Renal pelvis (tissue), 4 donors: ENCODE measurements around the gene KEAP1. TPM values are rescaled to one million over a fixed set of nuclear protein-coding genes. Genes with fewer than 3 reads are reported as not detected.
"Not testable (repeated sequence)": the region's sequence is repeated elsewhere in the genome, so short reads cannot be mapped to it uniquely, and the experiment has no call there.

Source experiments
- DNase-seq: peaks from one replicate; pipeline ENCODE4 v3.0.0-alpha.2; 2013
- polyA plus RNA-seq, 3 donors: library from polyadenylated mRNA; unstranded; fragments of 120-200 nt; gene quantifications; one replicate each; pipeline ENCODE4 v1.2.1, GENCODE V29; 2013; ENCODE audit not compliant: insufficient read length in 3 of 3

Gene KEAP1
- polyA plus RNA-seq, 3 donors, result 73.5 to 81.5 (median 74.1) TPM

GRCh38 chr19:10535613-10536012 is 32.5 kb upstream of the KEAP1 start:
- DNase-seq, result no peak

DNA sequence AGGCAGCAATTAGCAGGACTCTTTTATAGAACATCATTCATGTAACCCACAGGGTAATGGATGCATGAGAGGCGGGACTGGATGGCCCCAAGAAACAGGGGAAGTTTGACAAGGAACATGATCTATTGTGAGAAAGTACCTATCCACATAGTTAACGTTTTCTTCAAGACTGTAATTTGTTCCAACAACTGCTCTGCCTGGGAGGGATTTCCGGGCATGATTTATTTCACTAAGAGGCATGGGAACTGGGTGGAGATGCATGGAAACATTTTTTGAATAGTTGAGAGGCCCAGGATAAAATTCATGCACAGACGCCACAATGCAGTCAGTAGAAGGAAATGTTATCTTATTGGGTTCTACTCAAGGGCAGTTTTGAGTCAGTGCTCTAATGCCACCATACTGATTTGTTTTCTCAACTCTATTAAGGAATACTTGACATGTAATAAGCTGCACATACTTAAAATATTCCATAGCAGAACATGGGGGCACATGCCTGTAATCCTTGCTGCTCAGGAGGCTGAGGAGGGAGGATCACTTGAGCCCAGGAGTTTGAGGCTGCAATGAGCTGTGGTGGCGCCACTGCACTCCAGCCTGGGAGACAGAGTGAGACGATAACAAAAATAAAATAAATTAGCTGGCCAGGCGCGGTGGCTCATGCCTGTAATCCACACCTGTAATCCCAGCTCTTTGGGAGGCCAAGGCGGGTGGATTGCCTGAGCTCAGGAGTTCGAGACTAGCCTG is 30.7 kb upstream of the KEAP1 start:
- DNase-seq, result no peak

DNA sequence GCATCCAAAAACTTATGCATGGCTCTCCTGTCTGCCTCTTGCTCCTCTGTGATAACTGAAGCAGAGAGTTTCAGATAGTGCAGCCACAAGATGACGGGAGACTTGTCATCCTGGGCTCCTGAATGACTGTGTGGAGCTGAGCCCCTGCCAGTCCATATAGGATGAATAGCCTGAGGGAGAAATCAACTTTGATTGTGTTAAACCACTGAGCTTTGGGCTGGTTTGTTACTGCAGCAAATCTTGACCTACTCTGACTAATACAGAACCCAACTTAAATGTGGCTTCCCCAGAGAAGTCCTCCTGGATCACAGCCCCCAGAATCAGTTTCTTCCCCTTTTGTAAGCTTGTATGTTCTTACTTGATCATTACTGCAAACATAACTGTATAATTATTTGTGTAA is 29.3 kb upstream of the KEAP1 start:
- DNase-seq, result no peak

GRCh38 chr19:10526887-10527286 is 23.7 kb upstream of the KEAP1 start:
- DNase-seq, result not testable (repeated sequence)

DNA sequence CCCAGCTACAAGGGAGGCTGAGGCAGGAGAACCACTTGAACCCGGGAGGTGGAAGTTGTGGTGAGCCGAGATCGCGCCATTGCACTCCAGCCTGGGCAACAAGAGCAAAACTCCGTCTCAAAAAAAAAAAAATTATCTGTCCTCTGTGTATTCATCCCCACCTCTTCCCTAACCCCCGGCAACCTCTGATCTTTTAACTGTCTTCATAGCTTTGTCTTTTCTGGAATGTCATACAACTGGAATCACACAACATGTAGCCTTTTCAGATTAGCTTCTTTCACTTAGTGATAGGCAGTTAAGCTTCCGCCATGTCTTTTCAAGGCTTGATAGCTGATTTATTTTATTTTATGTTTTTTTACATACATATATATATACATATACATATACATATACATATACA is 22.5 kb upstream of the KEAP1 start:
- DNase-seq, result no peak

- DNase-seq, result no peak
Measured at GRCh38 chr19:10523135-10523636, 20.0 kb upstream of the KEAP1 start.

DNA sequence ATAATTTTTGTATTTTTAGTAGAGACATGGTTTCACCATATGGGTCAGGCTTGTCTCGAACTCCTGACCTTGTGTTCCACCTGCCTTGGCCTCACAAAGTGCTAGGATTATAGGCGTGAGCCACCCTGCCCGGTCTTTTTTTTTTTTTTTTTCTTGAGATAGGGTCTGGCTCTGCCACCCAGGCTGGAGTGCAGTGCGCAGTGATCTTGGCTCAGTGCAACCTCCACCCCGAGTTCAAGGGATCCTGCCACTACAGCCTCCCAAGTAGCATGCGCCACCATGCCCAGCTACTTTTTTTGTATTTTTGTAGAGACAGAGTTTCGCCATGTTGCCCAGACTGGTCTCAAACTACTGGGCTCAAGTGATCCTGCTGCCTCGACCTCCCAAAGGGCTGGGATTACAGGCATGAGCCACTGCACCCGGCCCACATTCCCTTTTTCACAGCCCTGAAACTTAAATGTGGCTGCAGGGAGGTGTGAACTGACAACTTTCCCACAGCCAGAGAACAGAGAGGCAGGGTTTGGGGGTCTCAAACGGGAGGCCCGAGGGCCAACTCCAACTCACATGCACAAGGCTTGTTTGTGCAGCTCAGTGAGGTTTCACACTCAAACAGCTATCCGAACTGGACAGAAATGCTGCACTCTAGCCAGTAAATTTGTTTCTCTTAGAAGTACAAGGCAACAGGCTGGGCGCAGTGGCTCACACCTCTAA is 18.5 kb upstream of the KEAP1 start:
- no peak for DNase-seq

GRCh38 chr19:10520652-10521318 is 17.6 kb upstream of the KEAP1 start:
- DNase-seq, result no peak

DNA sequence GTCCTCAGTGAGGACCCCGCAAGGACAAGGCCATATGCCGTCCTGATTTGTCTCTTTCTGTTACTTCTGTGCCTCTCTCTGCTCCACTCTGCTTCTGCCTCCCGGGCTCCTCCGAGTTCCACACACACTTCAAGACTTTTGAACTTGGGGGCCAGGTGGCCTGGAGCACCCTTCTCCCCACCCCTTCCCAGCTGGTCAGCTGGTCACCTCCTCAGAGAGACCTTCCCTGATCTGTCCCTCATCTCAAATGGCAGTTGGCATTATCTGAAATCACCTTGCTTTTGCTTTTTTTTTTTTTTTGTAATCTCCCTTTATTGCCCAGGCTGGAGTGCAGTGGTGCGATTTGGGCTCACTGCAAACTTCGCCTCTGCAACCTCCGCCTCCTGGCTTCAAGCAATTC is 16.3 kb upstream of the KEAP1 start:
- DNase-seq, result no peak

DNA sequence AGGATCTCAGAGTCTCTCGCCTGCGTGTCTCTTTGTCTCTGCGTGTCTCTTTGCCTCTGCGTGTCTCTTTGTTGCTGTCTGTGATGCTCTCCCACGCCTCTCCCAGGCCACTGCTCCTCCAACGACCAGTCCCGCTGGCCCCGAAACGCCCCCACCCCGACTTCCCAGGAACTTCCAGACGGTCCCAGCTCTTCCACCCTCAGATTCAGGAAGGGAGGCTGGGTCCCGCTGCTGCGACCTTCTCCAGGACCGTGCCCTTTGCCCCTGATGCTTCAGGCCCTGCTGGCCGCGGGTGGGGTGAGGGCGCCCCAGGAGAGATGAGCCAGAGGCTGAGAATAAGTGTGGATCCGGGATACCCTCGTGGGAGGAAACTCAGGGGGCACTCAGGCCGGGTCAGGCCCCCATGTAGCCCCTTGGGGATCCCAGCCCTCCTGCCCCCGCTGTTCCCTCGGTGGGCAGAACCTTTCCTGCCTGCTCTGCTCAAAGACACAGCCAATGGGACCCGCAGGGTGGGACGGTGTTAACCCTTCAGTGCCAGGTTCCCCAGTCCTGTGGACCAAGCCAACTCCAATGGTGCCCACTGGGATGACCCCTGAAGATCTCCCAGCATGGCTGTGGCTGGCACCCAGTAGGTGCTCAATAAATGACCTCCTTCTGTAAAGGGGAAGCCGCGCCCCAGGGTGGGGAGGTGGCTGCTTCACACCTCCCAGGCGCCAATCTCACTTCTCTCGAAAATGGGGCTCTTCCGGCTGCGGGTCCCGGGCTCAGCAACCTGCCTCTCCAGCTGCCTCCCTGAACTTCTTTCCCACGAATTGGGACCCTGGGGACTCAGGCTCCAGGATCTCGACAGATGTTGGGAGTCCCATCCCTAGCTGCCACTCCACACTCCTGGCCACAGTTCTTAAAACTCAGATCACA is 15.5 kb upstream of the KEAP1 start:
- DNase-seq, result no peak

DNA sequence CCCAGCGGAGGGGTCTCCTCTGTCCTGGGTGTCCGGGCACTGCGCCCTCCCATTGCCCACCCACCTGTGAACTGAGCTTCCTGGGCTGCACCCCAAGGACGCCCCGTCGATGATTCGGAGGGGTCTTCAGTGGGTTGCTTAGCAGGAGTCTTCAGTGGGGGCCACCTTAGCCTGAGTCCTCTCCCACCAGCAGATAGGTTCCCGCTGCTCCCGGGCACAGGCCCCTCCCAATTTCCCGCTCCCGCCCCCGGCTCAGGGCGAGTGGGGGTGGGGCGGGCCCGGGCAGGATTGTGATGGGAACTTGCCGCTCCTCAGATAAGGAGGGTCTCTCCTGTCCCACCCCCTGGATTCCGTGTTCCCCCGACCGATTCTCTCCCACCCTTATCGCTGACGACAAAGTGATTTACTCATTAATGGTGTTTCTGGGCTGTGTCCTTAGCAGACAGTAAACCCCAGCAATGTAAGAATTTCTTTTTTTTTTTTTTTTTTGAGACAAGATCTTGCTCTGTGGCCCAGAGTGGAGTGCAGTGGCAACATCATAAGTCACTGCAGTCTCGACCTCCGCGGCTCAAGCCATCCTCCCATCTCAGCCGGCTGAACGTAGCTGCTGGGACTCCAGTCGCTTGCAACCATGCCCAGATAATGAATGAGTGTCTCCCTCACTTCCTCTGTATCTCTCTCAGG is 14.7 kb upstream of the KEAP1 start:
- DNase-seq, result no peak

DNA sequence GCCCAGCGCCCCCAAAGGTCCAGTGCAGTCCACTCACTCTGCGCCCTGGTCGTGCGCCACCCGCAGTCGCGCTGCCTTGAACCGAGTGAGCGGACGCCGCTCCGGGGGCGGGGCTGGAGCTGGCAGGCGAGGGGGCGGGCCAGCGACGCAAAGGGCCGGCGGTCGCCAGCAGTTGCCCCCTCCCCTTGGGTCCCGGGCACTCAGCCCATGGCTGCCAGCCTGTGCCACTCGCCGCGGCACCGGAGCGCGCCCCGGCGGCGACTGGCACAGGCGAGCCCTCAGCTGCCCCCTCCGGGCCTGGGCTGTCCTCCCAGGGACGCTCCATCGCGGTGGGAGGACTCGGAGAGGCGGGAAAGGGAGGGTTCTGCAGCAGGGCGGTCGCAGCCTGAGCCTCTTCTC is 14.2 kb upstream of the KEAP1 start, which contains the start of gene S1PR5:
Gene S1PR5 (minus strand): TSS at position 87 of the 399 bp plus-strand sequence. CDS start 2,436 bp downstream, outside the sequence.
- no peak for DNase-seq

DNA sequence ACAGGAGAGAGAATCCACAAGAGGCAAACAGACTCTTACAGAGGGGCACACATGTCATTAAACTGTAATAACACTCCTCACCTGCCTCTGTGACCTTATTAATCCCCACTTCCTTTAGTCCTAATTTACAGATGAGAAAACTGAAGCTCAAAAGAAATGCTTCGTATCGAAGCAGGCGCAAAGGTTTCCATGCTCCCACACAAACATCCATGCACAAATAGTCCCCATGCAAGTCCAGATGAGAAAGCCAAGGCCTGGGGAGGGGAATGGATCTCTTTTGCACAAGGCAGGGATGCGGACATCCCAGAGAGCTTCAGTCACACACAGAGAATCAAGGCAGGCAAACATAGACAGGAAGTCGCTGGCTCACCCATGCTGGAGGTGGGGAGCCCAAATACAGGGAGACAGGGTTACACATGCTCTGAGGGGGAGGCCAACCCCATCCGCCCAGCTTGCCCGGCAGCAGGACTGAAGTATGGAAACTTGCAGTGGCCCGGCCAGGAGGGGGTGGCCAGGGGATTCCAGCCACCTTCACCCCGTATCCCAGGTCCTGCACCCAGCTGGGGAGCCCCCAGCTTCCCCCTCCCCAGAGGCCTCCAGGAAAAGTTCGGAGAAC is 13.6 kb upstream of the KEAP1 start:
- no peak for DNase-seq

DNA sequence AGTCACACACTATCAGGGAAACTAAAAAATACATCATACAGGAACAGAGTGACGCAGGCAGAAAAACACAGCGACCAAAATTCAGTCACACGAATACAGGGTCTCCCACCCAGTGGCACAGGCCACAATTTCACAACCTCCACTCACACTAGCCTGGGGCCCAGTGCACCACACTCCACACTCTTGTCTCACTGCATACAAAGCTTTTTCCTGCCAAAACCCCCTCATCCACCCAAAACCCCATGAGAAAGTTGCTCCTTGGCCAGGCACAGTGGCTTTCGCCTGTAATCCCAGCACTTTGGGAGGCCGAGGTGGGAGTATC is 12.9 kb upstream of the KEAP1 start:
- DNase-seq, result no peak

- DNase-seq, result no peak
Measured at GRCh38 chr19:10514211-10515145, 11.3 kb upstream of the KEAP1 start.

DNA sequence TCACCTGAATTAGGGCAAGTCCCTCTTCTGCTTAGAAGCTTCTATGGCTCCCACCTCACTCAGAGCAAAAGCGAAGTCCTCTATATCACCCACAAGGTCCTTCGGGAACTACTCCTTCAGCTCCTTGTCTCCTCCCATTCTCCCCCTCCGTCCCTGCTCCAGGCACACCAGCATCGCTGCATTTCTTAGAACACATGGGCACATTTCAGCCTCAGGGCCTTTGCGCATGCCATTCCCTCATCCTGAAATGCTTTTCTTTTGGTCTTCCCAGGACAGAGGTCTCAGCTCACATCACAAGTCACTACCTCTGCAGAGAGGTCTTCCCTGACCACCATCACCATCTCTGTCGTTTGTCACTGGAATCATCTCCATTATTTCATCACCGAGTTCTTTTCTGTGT is 10.1 kb upstream of the KEAP1 start:
- no peak for DNase-seq

- no peak for DNase-seq
Measured at GRCh38 chr19:10510301-10510802, 7.2 kb upstream of the KEAP1 start.

- no peak for DNase-seq
Measured at GRCh38 chr19:10508707-10509106, 5.6 kb upstream of the KEAP1 start.

GRCh38 chr19:10508036-10508435 is 4.9 kb upstream of the KEAP1 start:
- DNase-seq, result no peak
